ENCODE results near the gene FAHD2A. TPM values are rescaled to one million over a fixed set of nuclear protein-coding genes. Genes with fewer than 3 reads are reported as not detected.

Gene FAHD2A, protein sequence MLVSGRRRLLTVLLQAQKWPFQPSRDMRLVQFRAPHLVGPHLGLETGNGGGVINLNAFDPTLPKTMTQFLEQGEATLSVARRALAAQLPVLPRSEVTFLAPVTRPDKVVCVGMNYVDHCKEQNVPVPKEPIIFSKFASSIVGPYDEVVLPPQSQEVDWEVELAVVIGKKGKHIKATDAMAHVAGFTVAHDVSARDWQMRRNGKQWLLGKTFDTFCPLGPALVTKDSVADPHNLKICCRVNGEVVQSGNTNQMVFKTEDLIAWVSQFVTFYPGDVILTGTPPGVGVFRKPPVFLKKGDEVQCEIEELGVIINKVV
- 25.0 and 26.7 TPM in 2 replicates for total RNA-seq

DNA sequence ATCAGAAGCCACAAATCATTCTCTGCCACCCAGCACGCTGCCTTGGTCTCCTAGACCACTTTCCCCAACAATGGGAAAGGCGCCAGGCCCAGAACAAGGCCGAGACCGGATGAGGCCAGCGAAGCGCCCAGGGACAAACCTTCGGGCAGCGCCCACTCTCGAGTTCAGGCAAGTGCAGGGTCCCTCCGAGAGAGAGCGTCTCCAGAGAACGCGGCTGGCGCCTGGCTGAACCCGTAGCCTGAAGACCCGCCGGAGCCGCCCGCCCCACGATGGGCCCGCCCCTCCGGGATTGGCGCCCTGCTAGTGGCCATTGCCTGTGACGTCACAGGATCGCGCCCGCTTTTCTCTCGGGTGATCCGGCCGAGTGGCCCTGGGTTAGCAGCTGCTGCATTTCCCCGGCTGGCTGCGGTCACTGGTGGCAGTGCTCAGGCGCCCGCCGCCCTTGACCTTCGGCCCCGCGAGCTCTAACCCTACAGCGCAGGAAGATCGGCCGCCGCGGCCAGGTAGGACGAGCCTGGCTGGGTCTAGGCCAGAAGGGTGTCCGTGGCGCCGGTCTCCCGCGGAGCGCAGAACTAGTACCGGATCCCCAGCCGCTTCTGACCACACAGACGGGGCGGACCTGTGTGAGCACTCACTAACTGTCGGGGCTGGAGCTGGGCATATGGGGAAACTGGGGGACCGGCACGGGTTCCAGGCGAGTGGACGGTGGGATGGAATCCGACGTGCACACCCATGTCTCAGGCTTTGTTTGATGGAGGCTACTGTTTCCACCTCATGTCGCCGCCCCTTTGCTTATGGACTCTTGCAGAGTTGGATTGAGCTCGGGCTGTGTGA lies at the start of gene FAHD2A:
FAHD2A (plus strand) TSS at position 339 of the 834 bp plus-strand sequence. CDS start 2,851 bp downstream, outside the sequence.

Small RNA genes lying within 50 kb of the gene (small RNA-seq; reads per million reads assigned to genes)
- gene AC133104.2: not detected

Other genes starting within 250 kb of the FAHD2A start
- 14.0 and 18.3 TPM in 2 replicates for gene ZNF514, start 242.9 kb upstream of the FAHD2A start, total RNA-seq
- 5.5 and 6.2 TPM in 2 replicates for gene ZNF2, start 236.9 kb upstream of the FAHD2A start, total RNA-seq
- 4.9 and 9.1 TPM in 2 replicates for gene ZNF892, start 195.2 kb upstream of the FAHD2A start, total RNA-seq
- gene PROM2, start 128.3 kb upstream of the FAHD2A start, total RNA-seq: 0.36 and 0.97 TPM in 2 replicates
- 25.6 and 26.0 TPM in 2 replicates for gene KCNIP3, start 105.4 kb upstream of the FAHD2A start, total RNA-seq
- gene TRIM43B, start 82.0 kb downstream of the FAHD2A start, total RNA-seq: not detected in 2 replicates
- not detected in 2 replicates for gene TRIM43, start 189.3 kb downstream of the FAHD2A start, total RNA-seq

Data from hair follicle dermal papilla cell (primary cell).